HG02970 (cell line): ENCODE data around the gene MAP3K4.

Source experiments
- ATAC-seq: cut with Tn5 transposase; IDR thresholded peaks from one replicate; pipeline ENCODE4 v1.9.1; 2021; ENCODE audit warnings: mild to moderate bottlenecking, moderate library complexity, moderate number of reproducible peaks; ENCODE audit not compliant: unreplicated experiment, low FRiP score

The MAP3K4 gene

DNA sequence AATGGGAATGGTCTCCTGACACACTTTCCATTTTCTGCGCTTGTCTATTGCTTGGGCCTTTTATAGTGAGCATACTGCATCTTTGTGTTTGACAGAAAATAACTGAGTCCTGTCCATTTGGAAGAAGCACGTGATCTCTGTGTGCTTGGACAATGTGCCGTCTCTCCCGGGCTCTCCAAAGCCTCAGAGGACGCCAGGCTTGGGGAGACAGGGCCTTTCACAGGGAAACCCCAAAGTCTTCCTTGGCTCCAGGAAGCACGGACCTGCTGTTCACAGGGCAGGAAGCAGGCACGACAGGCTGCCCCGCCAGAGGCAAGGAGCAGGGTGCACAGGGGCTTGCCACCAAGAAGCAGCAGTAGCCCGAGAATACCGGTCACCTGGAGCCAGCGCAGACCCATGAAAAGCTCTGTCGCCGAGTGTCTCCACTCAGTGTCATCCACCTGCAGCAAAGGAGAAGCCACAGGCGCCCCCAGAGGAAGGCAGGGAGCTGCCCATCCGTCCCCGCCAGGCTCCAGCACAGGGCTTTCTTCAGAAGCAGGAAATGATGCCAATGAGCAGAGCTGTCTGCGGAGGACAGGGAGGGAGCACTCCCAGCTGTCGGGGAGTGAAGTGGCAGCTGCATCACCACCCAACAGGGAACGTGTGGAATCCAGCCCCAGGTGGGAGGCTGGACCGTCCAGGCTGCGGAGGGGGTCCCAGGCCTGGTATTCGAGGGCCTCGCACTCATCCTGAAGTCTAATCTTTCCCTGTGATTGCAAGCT is 147.2 kb downstream of the MAP3K4 start:
- no peak for ATAC-seq

DNA sequence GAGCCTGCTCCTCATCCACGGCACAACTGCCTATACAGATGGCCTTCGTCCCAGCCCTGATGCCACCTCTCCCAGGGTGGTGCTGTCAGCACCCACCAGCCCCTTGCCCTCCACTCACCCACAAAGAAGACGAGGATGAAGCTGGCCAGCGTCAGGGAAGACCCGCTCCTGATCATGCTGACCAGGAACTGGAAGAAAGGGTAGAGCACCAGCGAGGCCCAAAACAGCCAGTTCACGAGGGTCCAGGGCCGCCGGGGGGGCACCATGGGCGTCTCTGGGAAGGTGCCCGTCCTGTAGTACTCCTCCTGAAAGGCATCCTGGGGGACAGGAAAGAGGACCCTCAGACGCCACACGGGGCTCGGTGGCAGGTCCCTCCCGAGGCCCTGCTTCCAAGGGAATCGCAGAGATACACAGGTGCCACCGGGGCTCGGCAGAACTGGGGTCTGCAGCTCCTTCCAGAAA is 147.8 kb downstream of the MAP3K4 start:
- no peak for ATAC-seq

DNA sequence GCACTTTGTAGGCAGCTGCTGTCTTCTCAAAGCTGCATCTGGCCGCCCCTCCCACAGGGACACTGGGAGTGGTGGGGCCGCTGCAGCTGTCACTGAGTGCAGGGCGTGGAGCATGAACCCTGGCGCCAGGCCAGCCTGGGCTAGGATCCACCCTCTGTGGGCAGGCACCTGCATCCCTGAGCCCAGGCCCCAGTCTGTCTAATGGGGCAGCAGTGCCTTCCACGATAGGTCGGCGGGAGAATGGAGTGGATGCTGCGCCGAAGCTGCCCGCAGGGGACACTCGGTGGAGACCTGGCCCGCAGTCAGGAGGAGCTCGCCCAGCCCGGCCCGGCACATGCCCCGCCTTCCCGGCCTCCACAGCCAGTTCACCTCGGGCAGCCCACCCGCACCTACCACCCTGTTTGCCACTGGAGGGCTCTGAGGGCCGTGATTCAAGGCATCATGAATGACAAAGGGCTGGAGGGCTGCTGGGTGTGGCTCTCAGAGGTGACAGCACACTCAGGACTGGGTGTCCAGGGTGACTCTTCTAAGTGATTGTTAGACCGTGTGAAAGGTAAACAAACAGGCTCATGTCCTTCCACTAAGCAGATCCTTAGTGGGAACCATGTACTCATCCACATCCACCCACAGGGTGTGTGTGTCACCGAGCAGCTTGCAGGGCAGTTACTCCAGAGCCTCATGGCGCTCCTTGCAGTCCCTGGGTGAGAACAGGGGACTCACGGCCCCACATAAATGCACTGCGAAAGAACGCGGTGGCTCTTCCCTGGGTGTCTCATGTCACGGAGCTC is 148.4 kb downstream of the MAP3K4 start:
- ATAC-seq, result no peak

DNA sequence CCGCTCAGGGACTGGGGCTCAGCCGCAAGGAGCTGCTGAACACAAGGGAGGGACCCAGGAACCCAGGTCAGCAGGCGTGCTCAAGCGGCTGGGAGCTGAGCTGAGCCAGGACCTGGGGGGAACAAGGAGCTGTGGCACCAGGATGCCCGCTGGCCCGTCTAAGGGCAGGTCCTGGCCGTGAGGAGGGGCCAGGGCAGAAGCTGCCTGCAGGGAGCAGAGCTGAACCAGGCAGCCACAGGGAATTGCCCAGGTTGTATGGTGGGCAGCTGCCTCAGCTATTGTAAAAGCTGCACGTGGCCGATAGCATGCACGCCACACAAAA is 148.9 kb downstream of the MAP3K4 start:
- no peak for ATAC-seq

DNA sequence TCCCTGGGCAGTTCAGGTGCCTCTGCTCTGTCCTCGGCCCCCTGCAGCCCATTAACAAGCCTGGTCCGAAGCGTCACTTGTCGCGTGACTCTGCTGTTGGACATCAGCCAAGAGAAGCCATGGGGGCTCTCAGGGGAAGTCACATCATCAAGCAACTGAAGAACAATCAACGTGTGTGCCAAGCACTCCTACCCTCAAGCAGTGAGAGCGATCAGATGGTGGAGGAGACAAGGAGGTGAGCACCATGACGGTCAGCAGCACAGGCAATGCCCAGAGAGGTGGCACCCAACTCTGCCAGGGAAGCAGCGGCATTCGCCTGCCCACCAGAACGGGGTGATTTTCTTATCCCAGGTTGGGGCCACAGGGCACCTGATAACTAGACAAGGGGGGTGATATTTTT is 149.6 kb downstream of the MAP3K4 start:
- ATAC-seq, result no peak

DNA sequence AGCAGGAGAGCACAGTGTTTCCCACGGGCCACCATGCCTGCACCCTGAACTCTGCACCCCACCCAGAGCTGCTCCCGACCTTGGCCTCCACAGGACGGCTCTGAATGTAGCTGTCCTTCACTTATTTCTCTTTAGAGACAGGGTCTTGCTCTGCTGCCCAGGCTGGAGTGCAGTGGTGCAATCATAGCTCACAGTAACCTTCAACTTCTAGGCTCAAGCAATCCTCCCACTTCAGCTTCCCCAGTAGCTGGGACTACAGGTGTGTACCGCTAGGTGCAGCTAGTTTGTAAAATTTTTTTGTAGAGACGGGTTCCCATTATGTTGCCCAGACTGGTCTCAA is 151.4 kb downstream of the MAP3K4 start:
- no peak for ATAC-seq

DNA sequence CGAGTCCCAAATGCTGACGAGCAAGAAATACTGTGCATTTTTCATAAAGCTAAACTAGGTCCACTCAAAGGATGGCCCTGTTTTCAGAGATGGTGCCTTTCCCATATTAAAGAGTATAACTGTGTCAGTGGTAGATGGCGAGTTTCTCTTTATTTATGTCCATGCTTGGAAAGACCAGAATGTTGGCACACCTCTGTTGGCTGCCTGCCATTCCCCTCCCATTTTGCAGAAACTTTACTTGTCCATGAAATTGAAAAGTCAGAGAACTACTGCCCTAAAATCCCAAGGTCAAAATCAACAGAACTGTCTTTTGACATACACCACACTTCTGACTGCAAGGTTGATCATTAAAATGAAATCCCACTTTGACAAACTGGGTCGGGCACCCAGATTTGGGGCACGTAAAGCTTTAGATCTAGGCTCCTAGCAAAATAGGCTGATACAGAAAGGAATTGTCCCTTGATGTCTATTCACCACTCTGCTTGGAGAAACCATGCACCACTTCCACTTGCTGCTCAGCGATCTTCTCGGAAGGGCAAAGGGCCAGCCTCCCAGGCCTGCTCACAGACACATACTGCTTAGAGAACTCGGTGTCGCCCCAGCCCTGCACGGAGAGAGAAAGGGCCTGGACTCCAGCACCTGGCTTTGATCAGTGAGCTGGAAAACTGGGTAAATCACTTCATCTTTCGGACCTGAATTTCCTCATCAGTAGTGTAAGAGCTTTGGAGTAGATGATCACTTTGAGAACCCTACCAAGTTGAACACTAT is 152.3 kb downstream of the MAP3K4 start:
- no peak for ATAC-seq

DNA sequence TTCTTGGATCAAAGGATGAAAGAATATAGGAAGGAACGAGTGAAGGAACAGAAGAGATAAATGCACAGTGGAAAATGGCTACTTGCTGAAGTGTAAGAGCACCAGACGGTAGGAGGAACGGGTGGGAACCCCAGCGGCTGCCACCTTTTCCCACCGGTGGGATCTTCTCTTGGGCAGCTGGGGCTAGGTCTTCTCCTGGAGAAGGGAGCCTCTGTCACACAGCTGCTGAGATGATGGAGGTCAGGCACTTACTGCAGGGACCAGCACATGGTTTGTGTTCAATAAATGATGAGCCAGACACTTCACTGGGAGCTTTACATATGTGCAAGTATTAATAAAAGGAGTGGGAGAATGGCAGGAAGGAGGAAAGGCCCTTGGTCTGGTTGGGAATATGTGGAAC is 158.6 kb downstream of the MAP3K4 start:
- no peak for ATAC-seq

DNA sequence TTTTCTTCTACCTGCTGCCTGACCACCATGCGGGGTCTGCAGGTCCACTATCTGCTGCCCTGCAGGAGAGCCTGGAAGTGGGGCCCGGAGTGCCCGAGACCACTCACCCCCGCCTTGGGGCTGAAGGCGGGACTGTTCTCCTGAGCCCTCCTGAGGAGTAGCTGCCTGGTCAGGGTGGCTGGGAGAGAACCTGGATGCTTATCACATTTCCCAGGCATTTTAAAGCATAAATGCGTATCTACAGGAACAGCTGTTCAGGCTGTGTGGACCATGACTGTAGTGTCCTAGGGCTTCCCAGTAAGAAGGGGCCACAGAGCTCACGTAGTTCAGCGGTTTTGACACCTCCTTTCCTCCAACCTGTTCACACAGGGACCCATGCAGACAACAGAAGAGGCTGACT is 159.0 kb downstream of the MAP3K4 start:
- no peak for ATAC-seq

DNA sequence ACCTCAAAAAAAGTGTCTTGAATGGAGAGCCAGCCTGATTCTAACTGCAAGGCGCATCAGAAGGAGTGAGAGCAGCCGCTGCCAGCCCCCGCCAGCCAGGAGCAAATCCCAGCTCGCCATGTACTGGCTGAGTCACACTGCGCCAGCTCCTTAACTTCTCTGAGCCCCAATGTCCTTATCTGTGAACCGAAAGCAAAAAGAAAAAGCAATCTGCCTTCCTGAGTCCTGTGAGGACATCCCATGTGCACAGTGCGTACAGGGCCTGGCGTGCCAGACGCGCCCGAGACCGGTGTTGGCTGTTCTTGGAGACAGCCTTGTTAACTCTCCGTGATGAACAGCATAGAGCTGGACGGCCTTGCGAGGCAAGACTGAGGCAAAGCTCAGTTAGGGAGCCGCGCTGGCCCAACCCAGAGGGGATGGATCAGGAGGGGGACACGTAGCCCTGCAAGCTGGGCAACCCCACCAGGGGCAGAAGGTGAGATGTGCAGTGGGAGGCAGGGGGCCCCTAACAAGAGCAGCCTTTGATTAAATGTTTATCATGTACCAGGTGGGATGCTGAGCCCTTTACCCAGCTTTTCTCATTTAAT is 159.6 kb downstream of the MAP3K4 start:
- no peak for ATAC-seq

DNA sequence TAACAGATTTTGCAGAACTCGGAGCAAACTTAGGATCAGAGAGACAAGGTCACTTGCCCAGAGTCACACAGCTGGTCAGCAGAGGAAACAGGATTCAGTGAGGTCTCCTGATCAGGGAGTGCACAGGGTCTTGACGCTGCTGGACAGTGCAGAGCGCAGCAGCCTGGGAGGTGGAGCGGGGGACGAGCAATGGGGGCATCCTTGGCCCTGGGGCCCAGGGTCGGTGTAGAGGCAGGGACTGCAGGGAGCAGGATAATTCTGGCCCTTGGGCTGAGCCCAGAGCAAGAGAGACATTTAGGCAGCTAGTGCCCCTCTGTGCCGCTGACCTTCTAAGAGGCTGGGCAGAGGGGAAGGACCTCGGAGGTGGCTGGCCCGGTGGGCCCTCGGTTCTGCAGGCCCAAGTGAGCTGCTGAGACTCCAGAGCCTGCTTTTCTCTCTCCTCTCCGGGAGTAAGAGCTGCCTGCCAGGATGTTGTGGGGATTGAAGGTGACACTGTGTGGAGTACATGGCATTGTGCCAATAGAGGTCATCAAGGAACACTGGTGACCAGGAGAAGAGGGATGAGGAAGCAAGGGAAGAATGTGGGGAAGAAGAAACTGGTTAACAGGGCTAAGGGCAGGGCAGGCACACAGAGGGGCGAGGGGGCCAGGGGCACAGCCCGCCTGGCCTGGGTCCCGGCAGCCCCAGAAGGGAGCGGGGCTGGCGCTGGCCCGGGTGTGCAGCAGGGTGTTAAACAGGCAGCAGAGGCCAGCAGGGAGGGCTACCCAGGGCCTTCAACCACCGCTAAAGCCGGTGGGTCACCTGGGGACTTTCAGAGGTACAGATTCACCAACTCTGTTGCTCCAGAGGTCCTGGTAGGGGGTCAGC is 160.3 kb downstream of the MAP3K4 start:
- ATAC-seq, result no peak

DNA sequence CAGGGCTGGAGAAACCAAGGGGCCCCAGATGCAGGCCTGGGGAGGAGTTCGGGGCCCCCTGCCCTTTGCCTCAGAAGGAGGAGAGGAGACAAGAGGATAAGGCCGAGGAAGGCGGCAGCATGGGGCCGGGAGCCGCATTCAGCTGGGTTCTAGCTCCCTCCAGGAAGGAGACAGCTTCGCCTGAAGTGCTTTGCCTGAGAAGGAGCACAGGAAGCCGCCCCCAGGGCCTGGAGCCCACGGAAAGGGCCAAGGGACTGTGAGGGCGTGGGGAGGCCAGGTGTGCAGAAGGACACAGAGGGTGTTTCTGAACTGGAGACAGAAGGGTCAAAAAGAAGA is 160.9 kb downstream of the MAP3K4 start:
- ATAC-seq, result no peak

DNA sequence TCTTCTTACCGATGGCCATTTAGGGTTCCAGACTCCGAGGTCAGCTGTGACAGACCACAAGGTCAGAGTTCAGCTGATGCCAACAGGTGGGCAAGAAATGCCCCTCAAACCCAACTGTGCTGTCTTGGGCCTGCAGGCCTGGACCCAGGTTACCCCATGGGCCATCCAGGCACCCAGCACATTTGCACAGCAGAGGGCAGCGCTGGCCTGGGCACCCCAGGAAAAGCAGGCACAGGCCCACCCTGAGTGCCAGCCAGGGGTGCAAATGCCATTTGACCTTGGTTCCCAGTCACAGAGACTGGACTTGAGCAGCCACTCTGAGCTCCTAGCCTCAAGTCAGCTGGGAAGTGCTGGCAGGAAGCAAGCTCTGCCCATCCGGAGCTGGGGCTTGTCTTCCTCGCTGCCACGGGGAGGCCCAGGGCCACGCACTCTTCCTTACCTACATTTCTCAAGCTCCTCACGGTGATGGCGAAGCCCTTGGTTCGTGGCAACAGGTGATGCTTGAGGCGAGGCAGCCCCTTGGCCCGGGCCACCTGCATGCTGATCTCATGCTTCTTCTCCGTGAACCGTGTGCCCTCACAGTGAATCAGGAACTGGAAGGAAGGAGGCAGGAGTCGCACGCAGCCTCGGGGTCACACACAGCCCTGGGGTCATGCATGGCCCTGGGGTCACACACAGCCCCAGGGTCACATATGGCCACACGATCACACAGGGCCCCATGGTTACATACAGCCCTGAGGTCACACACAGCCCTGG is 161.5 kb downstream of the MAP3K4 start:
- ATAC-seq, result no peak

DNA sequence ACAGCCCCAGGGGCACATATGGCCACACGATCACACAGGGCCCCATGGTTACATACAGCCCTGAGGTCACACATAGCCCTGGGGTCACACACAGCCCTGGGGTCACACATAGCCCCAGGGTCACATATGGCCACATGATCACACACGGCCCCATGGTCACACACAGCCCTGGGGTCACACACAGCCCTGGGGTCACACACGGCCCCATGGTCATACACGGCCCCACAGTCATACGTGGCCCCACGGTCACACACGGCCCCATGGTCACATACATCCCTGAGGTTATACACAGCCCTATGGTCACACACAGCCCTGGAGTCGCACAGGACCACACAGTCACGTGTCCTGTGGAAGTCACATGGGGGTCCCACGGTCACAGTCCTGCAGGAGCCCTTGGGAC is 162.2 kb downstream of the MAP3K4 start:
- no peak for ATAC-seq

DNA sequence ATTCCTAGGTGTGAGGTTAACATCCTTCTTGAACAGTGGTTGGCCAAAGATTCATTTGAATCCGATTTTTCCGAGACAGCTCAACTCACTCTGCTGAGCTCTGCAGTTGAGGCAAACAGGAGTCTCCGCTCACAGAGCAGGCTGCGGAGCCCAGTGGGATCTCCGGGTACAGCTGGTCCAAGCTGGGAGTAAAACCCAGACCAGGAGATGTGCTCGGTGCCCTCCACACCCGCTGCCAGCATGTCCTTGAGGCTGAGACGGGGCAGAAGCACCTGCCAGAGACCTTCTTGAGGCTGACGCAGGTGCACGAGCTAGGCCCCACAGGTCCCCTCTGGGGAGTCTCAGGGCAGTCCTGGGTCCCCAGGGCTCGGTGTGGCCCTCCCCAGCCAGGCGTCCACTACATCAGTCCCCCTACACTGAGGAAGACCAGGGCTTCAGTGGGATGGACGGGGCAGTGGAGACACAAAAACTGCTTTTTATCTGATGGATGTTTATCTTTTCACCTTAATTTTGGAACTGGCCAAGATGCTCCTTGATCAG is 163.3 kb downstream of the MAP3K4 start:
- ATAC-seq, result no peak

DNA sequence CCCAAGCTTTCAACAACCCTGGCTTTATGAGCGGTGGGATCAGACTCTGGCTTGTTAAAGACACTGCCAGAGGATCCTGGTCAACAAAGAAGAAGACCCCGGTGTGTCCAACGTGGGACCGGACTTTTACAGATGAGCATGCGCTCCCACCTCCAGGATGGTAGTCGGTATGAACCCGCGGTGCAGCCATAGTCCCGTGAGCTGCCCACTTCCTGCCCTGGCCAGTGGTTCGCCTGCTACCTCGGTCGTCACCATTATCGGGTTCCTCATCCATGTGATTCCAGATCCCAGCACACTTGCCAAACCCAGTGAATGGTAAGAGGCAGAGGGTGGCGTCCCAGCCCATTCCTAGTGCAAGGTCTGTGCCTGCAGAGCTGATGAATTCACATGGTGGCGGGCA is 169.6 kb downstream of the MAP3K4 start:
- ATAC-seq, result no peak

DNA sequence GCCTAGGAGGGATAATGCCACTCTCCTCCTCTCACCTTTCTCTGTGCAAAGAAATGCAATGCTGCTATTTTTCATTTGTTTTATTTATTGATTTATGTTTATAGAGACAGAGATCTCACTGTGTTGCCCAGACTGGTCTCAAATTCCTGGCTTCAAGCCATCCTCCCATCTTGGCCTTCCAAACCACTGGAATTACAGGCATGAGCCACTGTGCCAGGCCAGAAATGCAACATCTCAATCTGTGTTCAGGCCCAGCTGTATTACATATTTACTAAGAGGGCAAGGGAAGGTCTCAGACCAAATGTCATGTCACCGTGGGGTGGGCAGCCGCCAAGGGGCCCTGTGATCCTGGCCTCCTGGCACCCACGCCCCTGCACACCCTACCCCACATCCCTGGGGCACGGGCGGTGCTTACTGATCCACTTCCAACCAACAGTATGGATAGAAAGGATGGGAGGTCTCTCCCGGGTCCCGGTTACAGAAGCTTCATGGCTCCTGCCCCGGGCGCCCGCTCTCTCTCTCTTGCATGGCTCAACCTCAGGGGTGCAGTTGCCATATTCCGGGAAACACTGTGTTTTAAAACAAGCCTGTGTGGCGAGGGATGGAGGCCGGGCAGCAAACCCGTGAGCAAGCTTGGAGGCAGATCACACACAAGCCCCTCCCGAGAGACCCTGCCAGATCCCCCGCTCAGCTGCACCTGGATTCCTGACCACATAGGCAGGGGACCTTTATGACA is 170.5 kb downstream of the MAP3K4 start:
- no peak for ATAC-seq

DNA sequence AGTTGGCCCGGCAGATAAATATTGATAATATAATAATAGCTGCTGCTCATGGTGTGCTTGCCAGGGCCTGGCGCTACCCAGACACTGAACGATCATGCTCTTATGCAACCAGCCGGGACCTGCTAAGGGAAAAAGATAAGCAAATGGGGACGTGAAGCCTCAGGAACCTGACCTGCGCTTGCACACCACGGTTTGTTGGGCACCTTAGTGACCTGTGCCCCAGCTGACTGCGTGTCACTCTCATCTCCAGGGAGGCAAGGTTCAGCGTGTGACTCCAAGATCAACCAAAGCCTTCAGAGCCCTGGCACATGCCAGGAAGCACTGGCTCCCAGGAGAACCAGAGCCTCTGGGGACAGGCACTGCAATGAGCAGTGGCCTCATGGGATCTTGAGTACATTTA is 171.2 kb downstream of the MAP3K4 start:
- ATAC-seq, result no peak
